ENCODE data around the gene AGK. TPM values are rescaled to one million over a fixed set of nuclear protein-coding genes. Genes with fewer than 3 reads are reported as not detected.

The AGK gene
- total and polyA plus RNA-seq, 2 of the 8 experiments (the other 6 are each of a cell fraction or from before 2014, with no cell fraction given): 25.8 to 34.0 TPM

DNA sequence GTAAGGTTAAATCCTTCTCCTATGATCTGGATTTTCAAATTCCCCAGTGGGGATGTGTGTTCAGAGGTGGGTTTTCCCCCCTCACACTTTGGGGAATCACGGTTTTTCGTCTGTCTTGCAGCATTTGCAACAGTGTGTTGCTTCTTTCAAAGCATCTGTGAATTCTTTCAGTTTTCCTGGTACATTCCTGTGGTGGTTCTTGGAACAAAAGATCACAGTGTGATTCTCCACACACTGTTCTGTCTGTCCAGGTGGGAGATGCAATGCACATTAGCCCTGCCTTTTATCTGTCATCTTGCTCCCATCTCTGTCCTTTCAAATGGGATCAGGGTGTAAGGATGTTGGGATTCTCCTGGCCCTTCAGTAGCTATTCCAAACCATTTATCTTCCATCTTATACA, 11.8 kb downstream of the AGK start:
- Histone ChIP-seq H3K9me3 (ENCODE audit: insufficient read depth in 2 of 2, low read depth in 1 of 2, low read length in 1 of 2) (no peaks in the 10 kb centered on the region; a peak in 1 of 4 replicates), H3K4me1 (replicated peaks in 1 of 4; ENCODE audit: control insufficient read depth in 3 of 4, insufficient read depth in 4 of 4, low read length in 3 of 4) (peaks cover 0 to 2% (median 0%) of the 10 kb centered on the region in 4 experiments; a peak in 2 of 7 replicates), H3K18ac (ENCODE audit: extremely low read depth, low read length) (no peak overlapping the region), H2BK5ac (ENCODE audit: low read depth, low read length) (no peak overlapping the region), H3K36me3 (ENCODE audit: control insufficient read depth in 2 of 4, insufficient read depth in 4 of 4, low read length in 3 of 4) (peaks cover 0 to 15% (median 0%) of the 10 kb centered on the region in 4 experiments; a peak in 3 of 8 replicates), H4K5ac (ENCODE audit: insufficient read length, low read depth, low read length) (no peak overlapping the region), H2BK120ac (replicated peaks; ENCODE audit: low read depth, low read length) (no peak overlapping the region), H3K56ac (replicated peaks; ENCODE audit: insufficient read length, low read depth, low read length) (no peak overlapping the region), H3K4me2 (ENCODE audit: insufficient read depth in 1 of 2, low read depth in 2 of 2, low read length in 2 of 2) (no peak overlapping the region), H2BK12ac (ENCODE audit: low read depth, low read length) (no peak overlapping the region), H2BK15ac (ENCODE audit: low read length) (no peak overlapping the region), H3K27me3 (replicated peaks in 1 of 4; ENCODE audit: control insufficient read depth in 3 of 4, extremely low read depth in 1 of 4, insufficient read depth in 3 of 4, low read length in 3 of 4) (no peaks in the 10 kb centered on the region), H2AK5ac (ENCODE audit: low read depth, low read length) (no peak overlapping the region), H3K14ac (ENCODE audit: insufficient read length) (no peak overlapping the region), H4K8ac (ENCODE audit: extremely low read depth, insufficient read depth, low read length) (no peak overlapping the region), H3K4ac (replicated peaks; ENCODE audit: insufficient read length, low read depth, low read length) (no peak overlapping the region), H3K79me1 (ENCODE audit: low read depth, low read length) (no peaks in the 10 kb centered on the region; the same call in 1 of the 2 replicates), H3K9ac (replicated peaks in 1 of 4; ENCODE audit: extremely low read depth in 1 of 4, low read depth in 3 of 4, low read length in 3 of 4) (no peak overlapping the region), H3K27ac (ENCODE audit: low read depth, low read length) (no peak overlapping the region), H4K20me1 (replicated peaks in 1 of 2; ENCODE audit: control insufficient read depth in 1 of 2, insufficient read depth in 2 of 2, low read length in 2 of 2) (no peaks in the 10 kb centered on the region), H3K23me2 (ENCODE audit: low read depth, low read length) (no peaks in the 10 kb centered on the region), H4K91ac (replicated peaks; ENCODE audit: insufficient read length, low read length) (no peak overlapping the region), H3K23ac (ENCODE audit: insufficient read length) (no peak overlapping the region), H2BK20ac (ENCODE audit: low read length) (no peak overlapping the region), H3K79me2 (ENCODE audit: control insufficient read depth in 1 of 2, insufficient read depth in 2 of 2, low read length in 2 of 2) (peaks cover 0 to 11% of the 10 kb centered on the region in 2 experiments; a peak in 2 of 4 replicates), H2AFZ (ENCODE audit: low read length) (no peak overlapping the region), H3K4me3 (ENCODE audit: extremely low read depth in 1 of 4, insufficient read depth in 2 of 4, low read depth in 3 of 4, low read length in 4 of 4) (no peak overlapping the region)
- DNase-seq (ENCODE audit: low read depth in 1 of 2, low spot score in 2 of 2) (no peak), FAIRE-seq (no peak)
- ChIA-PET POLR2A (ENCODE audit: partially characterized antibody) (interaction anchor here (1.4 to 3.1 kb wide), 2 partner anchors 12 to 43 kb away, joined by 3 to 20 read pairs; partner anchors contain the start of gene AGK), CTCF (ENCODE audit: partially characterized antibody) (interaction anchor here (1.2 to 1.6 kb wide), 4 partner anchors 14 to 112 kb away, joined by 3 to 5 read pairs (median 4); no protein-coding TSS in a partner anchor)
- 93% methylated on average over 2 of the region's 2 CpGs; no CpG with 5 or more reads in 1 of the 2 experiments for WGBS, 2 experiments (ENCODE audit: extremely low coverage in 1 of 2, insufficient coverage in 1 of 2, insufficient read length in 1 of 2, insufficient replicate concordance in 2 of 2, low coverage in 1 of 2, low lambda C conversion rate in 2 of 2, missing lambda C conversion rate in 1 of 2)
- TF ChIP-seq TAF7 (optimal IDR thresholded peaks at IDR 0.05; ENCODE audit: borderline replicate concordance, low read depth, low read length) (no peak), NRF1 (IDR thresholded peaks at IDR 0.05; ENCODE audit: low read depth, low read length) (no peak), POLR2AphosphoS5 (IDR thresholded peaks at IDR 0.05; ENCODE audit: low read depth, low read length) (no peak), KDM1A (IDR thresholded peaks at IDR 0.05; ENCODE audit: borderline replicate concordance, low read length) (no peak), HDAC2 (IDR thresholded peaks at IDR 0.05; ENCODE audit: borderline replicate concordance in 1 of 2, low read depth in 2 of 2, low read length in 2 of 2) (no peak), SRF (IDR thresholded peaks at IDR 0.05; ENCODE audit: low read depth, low read length) (no peak), RAD21 (IDR thresholded peaks at IDR 0.05 in 1 of 2, conservative IDR thresholded peaks at IDR 0.05 in 1 of 2; ENCODE audit: low read depth in 2 of 2, low read length in 2 of 2) (no peak), TAF1 (IDR thresholded peaks at IDR 0.05; ENCODE audit: low read depth, low read length) (no peak), CHD1 (IDR thresholded peaks at IDR 0.05; ENCODE audit: low read depth, low read length) (no peak), CBX8 (IDR thresholded peaks at IDR 0.05; ENCODE audit: borderline replicate concordance, low read depth, low read length) (no peak), KDM4A (IDR thresholded peaks at IDR 0.05; ENCODE audit: low read depth, low read length, severe bottlenecking) (no peak), CEBPB (IDR thresholded peaks at IDR 0.05; ENCODE audit: low read depth, low read length) (no peak)
- TF ChIP-seq, protein P1, sequence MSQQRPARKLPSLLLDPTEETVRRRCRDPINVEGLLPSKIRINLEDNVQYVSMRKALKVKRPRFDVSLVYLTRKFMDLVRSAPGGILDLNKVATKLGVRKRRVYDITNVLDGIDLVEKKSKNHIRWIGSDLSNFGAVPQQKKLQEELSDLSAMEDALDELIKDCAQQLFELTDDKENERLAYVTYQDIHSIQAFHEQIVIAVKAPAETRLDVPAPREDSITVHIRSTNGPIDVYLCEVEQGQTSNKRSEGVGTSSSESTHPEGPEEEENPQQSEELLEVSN (IDR thresholded peaks at IDR 0.05): no peak
